A673 (cell line): ENCODE measurements around the gene LMBRD1.

ENCODE experiments used
- EZH2 ChIP-seq: fragments of 200-600 bp; sonication (generic); IDR thresholded peaks from 2 replicates; pipeline ENCODE4 v1.6.1; 2017; ENCODE audit warnings: borderline replicate concordance, low read depth, mild to moderate bottlenecking, mixed read lengths, antibody characterized with exemption, low read length; ENCODE audit not compliant: poor library complexity, severe bottlenecking
- TF ChIP-seq, protein P1 (sequence below): fragments of 300-800, 200-600 bp; sonication (generic); conservative IDR thresholded peaks from 2 replicates; pipeline ENCODE4 v1.5.1; 2017; ENCODE audit warnings: low read depth, mild to moderate bottlenecking, antibody characterized with exemption, low read length, moderate library complexity, mixed read lengths

- TF ChIP-seq EZH2: no peak
- TF ChIP-seq, protein P1, sequence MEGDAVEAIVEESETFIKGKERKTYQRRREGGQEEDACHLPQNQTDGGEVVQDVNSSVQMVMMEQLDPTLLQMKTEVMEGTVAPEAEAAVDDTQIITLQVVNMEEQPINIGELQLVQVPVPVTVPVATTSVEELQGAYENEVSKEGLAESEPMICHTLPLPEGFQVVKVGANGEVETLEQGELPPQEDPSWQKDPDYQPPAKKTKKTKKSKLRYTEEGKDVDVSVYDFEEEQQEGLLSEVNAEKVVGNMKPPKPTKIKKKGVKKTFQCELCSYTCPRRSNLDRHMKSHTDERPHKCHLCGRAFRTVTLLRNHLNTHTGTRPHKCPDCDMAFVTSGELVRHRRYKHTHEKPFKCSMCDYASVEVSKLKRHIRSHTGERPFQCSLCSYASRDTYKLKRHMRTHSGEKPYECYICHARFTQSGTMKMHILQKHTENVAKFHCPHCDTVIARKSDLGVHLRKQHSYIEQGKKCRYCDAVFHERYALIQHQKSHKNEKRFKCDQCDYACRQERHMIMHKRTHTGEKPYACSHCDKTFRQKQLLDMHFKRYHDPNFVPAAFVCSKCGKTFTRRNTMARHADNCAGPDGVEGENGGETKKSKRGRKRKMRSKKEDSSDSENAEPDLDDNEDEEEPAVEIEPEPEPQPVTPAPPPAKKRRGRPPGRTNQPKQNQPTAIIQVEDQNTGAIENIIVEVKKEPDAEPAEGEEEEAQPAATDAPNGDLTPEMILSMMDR: no peak
These were observed 40.4 kb downstream of the LMBRD1 start for GRCh38 chr6:69756366-69756765.
